ENCODE measurements around the gene KLLN. TPM values are rescaled to one million over a fixed set of nuclear protein-coding genes. Genes with fewer than 3 reads are reported as not detected.
"Not testable (repeated sequence)": the region's sequence is repeated elsewhere in the genome, so short reads cannot be mapped to it uniquely, and the experiment has no call there.

KLLN gene, protein sequence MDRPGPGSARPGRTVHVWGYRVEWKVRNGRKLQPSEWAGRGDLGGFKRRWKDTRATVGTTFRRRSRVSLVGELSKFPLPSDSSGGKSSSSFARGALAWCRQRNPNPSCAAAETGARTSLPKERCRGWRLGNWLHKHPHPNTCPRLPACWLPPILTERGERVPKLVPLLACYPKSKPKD
- 0.69 TPM for total RNA-seq

DNA sequence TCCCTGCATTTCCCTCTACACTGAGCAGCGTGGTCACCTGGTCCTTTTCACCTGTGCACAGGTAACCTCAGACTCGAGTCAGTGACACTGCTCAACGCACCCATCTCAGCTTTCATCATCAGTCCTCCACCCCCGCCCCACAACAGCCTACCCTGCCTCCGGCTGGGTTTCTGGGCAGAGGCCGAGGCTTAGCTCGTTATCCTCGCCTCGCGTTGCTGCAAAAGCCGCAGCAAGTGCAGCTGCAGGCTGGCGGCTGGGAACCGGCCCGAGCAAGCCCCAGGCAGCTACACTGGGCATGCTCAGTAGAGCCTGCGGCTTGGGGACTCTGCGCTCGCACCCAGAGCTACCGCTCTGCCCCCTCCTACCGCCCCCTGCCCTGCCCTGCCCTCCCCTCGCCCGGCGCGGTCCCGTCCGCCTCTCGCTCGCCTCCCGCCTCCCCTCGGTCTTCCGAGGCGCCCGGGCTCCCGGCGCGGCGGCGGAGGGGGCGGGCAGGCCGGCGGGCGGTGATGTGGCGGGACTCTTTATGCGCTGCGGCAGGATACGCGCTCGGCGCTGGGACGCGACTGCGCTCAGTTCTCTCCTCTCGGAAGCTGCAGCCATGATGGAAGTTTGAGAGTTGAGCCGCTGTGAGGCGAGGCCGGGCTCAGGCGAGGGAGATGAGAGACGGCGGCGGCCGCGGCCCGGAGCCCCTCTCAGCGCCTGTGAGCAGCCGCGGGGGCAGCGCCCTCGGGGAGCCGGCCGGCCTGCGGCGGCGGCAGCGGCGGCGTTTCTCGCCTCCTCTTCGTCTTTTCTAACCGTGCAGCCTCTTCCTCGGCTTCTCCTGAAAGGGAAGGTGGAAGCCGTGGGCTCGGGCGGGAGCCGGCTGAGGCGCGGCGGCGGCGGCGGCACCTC, at the start of gene KLLN, which contains the start of gene PTEN:
Gene KLLN, minus strand, starts transcription at position 481 of the 891 bp plus-strand sequence. CDS start 1,046 bp downstream, outside the sequence.
Gene PTEN, plus strand, starts transcription at position 573 of the 891 bp plus-strand sequence. CDS start 845 bp downstream, outside the sequence.
- DNase-seq (ENCODE audit: low spot score) = peak; percentile 93

DNA sequence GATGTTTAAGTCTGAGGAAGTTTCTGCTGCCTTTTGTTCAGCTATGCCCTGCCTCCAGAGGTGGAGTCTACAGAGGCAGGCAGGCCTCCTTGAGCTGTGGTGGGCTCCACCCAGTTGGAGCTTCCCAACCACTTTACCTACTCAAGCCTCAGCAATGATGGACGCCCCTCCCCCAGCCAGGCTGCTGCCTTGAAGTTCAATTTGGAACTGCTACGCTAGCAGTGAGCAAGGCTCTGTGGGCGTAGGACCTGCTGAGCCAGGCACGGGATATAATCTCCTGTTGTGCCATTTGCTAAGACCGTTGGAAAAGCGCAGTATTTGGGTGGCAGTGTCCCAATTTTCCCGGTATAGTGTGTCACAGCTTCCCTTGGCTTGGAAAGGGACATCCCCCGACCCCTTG, 40.1 kb upstream of the KLLN start:
- DNase-seq (ENCODE audit: low spot score) = not testable (repeated sequence)

DNA sequence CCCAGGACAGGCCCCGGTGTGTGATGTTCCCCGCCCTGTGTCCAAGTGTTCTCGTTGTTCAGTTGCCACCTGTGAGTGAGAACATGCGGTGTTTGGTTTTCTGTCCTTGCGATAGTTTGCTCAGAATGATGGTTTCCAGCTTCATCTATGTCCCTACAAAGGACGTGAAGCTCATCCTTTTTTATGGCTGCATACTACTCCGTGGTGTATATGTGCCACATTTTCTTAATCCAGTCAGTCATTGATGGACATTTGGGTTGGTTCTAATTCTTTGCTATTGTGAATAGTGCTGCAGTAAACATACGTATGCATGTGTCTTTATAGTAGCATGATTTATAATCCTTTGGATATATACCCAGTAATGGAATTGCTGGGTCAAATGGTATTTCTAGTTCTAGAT, 34.6 kb upstream of the KLLN start:
- DNase-seq (ENCODE audit: low spot score) = not testable (repeated sequence)

DNA sequence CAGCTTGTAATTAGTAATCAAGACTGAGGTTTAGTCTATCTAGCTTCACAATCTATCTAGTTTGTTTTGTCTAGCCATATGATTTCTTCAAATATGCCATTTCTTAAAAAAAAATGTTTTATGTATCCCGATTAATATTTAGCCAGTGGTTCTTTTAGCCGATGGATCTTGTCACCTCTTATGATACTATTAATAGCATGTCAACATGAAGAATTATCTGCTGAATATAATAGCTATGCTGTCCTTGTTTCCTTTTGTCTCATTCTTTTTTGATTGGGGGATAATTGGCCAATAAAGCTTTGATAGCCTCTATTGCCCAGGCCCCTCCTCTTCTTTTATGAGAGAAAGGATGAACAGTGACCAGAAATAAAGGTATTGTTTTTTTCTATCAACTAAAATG, 32.9 kb upstream of the KLLN start:
- DNase-seq (ENCODE audit: low spot score) = no peak

DNA sequence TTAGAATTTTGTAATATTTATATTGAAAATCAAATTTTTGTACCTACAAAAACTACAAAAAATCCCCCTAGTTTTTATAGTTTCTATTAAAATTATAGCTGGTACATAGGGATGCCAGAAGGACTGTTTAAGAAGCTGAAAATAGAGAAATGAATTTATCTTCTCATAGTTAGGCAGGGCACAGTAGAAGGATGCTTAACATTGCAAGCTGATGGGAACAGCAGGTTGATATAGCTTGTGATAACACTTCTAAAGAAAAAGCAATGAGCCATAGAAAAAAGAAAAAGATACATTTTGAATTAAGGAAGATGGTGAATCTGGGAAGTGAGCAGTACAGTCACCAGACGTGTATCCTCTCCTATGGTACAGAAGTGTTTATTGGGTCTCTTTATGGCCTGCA, 32.1 kb upstream of the KLLN start:
- no peak for DNase-seq (ENCODE audit: low spot score)

DNA sequence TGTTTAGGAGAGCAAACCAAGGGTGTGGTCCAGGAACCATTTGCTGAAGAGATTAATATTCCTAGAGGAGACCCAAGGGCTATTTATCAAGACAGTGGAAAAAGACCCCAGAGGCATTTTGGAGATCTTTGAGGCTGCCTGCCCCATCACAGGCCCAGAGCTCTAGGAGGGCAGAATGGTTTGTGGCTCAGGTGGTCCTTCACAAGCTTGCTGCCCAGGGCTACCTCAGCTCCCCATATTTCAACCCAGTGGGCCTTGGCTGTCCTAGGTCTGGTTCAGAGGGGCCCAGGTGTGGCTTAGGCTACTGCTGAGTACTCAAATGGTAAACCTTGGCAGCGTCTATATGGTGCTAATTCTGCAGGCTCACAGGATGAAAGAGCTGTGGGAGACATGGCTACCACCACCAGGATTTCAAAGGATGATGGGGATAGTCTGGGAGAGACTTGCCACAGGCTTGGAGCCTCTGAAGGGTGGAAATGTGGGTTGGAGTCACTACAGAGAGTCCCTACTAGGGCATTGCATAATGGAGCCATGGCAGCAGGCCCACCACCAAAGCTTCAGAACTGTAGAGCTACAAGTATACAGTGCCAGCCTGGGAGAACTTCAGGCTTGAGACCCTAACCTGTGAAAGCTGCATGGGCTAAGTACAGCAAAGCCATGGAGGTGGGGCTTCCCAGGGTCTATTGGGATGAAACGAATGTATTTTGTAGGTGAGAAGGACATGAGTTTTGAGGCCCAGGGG, 24.4 kb upstream of the KLLN start:
- DNase-seq (ENCODE audit: low spot score) = no peak

DNA sequence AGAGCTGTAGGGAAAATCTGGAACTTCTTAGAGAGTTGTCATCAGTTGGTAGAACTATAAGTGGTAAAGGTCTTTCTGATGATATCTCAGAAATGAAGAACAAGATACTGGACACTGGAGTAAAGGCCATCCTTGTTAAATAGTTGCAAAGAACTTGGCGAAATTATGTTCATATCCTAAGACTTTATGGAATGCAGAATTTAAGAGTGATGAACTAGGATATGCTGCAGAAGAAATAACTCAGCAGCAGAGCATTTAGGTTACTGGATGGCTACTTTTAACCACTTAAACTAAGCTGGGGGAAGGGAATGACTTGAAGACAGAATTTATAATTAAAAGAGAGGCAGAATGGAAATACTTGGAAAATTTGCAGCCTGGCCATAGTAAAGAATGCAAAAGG, 23.8 kb upstream of the KLLN start:
- DNase-seq (ENCODE audit: low spot score) = no peak

DNA sequence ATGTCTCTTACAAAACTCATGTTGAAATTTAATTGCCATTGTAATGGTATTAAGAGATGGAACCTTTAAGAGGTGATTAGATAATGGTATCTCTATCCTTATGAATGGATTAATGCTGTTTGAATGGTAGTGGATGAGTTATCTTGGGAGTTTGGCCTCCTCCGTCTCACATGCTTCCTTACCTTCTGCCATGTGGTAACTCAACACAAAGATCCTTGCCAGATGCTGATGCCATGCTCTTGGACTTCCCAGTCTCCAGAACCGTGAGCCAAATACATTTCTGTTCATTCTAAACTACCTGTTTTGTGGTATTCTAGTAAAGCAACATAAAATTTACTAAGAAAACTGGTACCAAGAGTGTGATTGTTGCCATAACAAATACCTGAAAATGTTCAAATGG, 23.3 kb upstream of the KLLN start:
- DNase-seq (ENCODE audit: low spot score) = no peak

DNA sequence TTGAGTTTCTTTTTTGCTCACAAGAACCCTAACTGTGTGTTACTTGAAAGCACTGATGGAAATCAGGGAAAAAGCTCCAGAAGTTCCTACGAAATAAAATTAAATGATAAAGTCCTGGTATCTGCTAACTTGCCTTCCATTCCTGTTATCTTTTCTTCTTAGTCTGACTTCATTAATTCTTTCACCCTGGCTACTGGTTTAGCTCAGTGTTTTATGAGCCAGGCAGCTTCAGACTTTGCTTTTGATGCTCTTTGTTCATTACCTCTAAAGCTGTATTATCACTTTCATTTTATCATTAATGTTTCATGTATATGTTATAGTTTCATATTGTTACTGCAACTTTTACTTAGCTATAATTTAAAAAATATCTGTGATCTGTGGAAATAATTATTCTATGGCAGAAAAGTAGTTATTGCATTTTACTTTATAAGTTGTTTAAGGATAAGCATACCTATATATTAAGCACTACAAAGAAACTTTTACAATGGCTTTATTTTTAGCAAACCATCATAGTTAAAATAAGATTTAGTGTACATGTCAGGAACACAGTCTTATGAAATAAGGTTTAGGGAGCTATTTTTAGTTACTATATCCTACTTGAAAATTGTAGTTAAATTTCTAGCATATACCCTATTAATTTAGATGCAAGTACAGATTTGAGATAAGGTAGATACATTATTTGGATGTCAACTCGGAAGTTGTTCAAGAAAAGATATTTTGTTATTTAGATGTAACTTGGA, 19.4 kb upstream of the KLLN start:
- DNase-seq (ENCODE audit: low spot score) = no peak

DNA sequence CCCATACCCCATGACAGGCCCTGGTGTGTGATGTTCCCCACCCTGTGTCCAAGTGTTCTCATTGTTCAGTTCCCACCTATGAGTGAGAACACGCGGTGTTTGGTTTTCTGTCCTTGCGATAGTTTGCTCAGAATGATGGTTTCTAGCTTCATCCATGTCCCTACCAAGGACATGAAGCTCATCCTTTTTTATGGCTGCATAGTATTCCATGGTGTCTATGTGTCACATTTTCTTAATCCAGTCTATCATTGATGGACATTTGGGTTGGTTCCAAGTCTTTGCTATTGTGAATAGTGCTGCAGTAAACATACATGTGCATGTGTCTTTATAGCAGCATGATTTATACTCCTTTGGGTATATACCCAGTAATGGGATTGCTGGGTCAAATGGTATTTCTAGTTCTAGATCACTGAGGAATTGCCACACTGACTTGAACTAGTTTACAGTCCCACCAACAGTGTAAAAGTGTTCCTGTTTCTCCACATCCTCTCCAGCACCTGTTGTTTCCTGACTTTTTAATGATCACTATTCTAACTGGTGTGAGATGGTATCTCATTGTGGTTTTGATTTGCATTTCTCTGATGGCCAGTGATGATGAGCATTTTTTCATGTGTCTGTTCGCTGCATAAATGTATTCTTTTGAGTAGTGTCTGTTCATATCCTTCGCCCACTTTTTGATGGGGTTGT, 18.2 kb upstream of the KLLN start:
- DNase-seq (ENCODE audit: low spot score) = not testable (repeated sequence)

DNA sequence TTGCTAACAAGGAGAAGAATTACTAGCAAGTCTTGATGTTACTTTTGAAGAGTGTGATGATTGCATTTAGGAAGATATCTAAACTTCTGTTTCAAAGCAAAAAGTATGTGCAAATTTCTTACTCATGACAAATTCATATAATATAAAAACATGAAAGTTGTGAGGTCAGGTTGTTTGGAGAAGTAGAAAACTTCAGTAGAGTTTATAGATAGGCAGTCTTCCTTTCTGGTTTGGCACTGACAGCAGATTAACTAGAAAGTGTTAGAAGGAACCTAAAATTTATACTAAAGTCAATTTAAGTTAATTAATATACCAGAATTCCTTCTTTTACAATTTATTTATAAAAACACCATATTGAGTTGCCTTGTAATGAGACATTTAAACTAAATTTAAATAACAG, 17.0 kb upstream of the KLLN start:
- DNase-seq (ENCODE audit: low spot score) = no peak

DNA sequence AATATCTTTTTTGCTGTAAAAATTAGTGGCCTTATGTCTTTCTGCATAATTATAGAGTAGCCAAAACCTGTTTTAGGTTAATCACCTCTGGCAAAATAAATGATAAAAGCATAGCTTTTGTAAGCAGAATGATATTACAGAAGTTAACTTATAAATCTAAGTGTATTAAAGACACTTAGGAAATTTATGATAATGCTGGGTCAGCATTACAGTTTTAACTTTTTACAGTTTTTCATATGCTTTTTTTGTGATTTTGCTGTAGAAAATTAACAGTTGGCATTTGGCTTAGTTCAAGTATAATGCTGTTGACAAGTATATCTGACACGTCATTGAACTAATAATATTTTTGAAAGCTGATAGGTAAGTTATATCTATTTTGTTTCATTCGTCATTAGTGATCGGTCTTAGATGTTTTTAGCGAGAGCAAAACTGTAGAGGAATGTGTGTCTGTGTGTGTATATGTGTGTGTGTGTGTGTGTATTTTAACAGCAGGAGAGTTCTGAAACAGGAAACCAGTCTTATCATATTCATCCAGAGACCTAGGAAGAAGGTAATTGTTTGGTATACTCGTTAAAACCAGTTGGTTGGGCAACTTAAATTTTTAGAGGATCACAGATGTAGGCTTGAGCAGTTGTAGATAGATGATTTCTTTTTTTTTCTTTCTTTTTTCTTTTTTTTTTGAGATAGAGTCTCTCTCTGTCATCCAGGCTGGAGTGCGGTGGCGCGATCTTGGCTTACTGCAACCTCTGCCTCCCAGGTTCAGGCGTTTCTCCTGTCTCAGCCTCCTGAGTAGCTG, 15.5 kb upstream of the KLLN start:
- no peak for DNase-seq (ENCODE audit: low spot score)

DNA sequence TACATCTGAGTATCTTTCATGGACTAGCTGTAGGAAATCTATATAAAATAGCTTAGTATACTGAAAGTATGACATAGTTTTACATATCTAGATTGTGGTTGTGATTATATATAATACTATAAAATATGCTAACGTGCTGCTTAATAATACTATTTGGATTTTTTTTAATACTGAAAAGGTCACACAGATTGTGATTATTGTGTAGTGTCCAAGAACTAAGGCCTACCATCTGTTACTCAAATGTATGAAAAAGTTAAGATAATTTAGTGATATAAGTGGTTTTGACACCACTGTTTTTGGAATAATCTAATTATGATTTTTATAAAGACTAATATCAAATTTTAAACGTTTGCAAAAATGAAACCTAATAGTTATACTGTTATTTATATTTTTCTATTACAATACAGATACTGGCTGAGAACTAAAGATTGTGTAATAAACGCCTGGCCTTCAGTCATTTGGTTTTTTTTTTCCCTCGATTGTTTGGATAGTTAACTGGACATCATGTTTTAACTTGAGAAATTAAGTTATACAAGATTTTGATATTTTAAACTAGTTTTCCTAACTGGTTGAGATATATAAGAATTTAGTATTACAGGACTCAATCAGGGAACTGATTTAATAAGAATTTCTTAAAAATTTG, 12.7 kb upstream of the KLLN start:
- no peak for DNase-seq (ENCODE audit: low spot score)

DNA sequence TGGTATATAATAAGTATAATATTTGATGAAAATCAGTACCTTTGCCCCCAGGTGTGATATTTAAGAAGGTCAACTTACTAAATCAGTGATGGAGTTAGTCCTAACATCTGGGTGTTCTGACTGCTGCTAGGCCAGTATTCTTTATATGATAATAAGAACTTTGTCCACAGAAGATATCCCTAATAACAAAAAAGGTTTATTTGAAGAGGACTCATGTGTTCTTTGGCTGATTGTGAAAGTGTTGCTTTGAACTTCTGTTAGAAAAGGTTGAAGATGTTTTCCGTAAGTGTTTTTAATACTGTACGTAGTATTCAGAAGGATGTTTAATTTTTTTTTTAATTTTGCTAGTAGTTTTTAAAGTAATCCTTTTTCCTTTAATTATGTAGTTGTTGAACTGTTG, 10.3 kb upstream of the KLLN start:
- no peak for DNase-seq (ENCODE audit: low spot score)

DNA sequence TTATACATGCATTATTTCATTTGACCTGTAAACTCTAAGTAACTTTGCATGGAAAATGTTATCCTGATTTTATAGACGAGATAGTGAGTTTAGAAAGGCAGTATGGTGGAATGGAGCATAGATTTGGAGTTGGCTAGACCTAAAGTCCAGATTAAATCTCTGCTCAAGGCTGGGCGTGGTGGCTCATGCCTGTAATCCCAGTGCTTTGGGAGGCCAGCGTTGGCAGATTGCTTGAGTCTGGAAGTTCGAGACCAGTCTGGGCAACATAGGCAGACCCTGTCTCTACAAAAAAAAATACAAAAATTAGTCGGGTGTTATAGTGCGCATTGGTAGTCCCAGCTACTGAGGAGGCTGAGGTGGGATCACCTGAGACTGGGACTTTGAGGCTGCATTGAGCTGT, 9.5 kb upstream of the KLLN start:
- no peak for DNase-seq (ENCODE audit: low spot score)

DNA sequence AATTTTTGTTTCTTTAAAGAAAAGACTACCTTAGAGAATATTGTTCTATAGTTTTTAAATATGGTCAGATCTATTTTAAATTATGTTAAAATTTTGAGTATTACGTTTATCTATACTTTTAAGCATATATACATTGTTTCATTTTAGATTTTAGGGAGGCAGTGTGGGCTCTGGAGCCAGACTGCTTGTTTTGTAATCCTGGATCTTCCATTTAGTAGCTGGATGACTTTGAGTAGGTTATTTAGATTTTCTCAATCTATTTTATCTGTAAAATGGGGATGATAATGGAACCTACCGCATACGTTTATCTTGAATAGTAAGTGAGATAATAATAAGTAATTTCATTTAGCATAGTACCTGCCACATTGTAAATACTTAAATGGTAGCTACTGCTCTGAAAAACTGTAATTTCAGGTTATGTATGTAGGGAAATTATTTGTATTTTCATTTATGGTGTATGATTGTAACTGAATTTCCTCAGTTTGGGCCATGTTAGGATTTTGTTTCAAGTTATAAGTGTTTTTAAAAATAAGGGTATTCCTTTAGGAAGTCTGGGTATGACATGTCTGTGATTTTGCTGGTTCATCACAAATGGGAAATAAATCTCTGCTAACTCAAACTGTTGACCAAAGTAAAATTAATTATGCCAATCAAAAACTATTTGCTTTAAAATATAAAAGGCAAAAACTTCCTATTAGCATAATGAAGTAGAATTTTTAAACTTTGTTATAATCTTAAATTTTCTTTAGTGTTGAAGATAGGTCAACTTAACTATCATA, 6.6 kb upstream of the KLLN start:
- no peak for DNase-seq (ENCODE audit: low spot score)

DNA sequence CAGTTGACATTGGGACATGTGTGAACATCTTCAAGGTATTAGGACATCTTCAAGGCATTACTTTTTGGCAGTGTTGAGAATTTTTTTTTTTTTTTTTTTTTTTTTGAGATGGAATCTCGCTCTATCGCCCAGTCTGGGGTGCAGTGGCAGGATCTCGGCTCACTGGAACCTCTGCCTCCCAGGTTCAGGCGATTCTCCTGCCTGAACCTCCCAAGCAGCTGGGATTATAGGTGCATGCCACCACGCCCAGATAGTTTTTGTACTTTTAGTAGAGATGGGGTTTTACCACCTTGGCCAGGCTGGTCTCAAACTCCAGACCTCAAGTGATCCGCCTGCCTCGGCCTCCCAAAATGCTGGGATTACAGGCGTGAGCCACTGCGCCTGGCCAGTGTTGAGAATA, 5.8 kb upstream of the KLLN start:
- DNase-seq (ENCODE audit: low spot score) = not testable (repeated sequence)

DNA sequence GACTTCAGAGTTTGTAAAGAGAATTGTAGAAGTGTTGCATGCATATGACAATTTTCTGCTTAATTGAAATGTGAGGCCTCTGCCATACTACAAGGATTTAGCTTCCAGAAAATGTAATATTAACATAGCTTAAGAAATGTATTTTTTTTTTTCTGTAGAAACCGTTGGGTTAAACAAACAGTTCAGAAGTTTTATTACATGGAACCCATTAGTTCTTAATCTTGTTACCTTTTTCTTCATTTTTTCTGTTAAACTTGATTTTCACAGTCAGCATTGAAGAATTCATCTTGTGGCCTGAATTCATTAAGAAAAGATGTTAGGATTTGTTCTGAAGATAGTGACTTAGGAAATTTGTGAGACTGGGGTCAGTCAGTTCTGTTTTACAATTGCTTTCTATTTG, 4.9 kb upstream of the KLLN start:
- DNase-seq (ENCODE audit: low spot score) = no peak

DNA sequence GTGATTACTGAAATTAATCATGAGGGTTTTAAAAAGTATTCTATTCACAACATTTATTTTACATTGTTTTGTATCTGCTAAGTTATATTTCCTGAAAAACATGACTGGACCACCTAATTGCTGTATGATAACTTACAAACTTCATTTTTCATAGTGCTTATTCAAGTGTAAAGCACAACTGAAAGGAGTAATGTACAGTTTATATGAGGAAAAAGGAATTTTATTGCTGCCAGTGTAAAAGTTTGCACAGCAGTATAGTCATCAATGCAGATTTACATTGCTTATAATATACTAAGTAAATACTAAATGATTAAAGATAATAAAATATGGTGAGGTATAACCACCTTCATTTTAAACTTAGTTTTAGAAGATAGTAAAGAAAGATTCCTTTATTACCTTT, 4.1 kb upstream of the KLLN start:
- DNase-seq (ENCODE audit: low spot score) = no peak

All from mucosa of gallbladder (tissue), 1 donor.